NCI-H82 treated with DMSO at 0.1 percent for 48 hours (cell line): ENCODE data around the gene KRTCAP2.

ENCODE experiments used
- DNase-seq: peaks from one replicate; lab custom pipeline; 2025; ENCODE audit not compliant: unreplicated experiment; lab: John Stamatoyannopoulos, UW

Gene KRTCAP2

DNA sequence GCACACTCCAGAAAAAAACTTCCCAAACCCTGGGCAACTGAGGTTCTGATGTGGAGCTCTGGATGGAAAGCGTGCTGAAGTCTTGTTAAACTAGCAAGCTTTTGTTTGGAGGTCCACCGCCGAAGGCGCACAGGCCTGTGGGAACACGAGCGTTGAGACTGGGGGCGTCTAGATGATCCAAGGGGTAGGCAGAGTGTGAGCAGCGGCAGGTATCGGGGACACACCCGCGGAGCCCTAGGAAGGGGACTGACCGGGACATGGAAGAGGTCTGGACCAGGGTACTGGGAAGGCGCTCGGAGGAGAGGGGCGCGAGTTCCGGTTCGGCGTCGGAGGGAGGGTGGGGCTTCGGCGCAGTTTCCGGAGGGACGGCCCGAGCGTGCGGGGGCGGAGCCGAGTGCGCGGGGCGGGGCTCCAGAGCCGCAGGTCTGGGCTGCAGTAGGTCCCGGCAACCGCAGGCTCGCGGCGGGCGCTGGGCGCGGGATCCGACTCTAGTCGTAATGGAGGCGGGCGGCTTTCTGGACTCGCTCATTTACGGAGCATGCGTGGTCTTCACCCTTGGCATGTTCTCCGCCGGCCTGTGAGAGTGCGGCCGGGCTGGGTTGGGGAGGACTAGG lies 37.6 kb downstream of the KRTCAP2 start, which contains the start of gene SLC50A1:
Gene SLC50A1, plus strand, starts transcription at position 438 of the 614 bp plus-strand sequence. Its CDS starts 60 bp downstream, at position 498.
- DNase-seq: peak; percentile 86

DNA sequence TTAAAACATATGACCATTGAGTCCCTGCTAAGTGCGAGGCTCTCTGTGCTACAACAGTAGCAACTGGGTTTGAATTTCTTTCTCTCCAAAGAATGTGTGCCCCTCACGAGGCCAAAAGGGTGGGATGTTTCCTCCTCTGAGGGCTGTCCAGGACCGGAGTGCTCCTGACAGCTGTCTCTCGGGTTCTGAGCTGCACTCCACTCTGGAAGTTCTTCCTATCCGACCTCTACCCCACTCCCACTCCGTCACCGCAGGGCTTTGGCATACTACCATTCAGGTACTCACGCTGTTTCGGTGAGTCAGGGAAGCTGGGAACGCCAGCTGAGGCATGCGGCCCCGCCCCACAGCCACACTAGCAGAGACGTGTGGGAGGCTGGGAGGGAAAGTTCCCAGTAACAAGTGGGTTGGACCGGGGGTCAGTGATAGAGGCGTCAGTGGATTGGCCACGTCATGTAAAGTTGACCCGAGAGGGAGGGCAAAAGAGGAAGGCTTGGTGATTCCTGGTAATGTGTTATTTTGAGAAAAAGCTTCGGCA lies 38.2 kb downstream of the KRTCAP2 start:
- DNase-seq: no peak

DNA sequence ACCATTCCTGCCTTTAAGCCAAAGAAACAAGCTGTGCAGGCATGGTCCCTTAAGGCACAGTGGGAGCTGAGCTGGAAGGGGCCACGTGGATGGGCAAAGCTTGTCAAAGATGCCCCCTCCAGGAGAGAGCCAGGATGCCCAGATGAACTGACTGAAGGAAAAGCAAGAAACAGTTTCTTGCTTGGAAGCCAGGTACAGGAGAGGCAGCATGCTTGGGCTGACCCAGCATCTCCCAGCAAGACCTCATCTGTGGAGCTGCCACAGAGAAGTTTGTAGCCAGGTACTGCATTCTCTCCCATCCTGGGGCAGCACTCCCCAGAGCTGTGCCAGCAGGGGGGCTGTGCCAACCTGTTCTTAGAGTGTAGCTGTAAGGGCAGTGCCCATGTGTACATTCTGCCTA lies 38.8 kb downstream of the KRTCAP2 start:
- DNase-seq: no peak

DNA sequence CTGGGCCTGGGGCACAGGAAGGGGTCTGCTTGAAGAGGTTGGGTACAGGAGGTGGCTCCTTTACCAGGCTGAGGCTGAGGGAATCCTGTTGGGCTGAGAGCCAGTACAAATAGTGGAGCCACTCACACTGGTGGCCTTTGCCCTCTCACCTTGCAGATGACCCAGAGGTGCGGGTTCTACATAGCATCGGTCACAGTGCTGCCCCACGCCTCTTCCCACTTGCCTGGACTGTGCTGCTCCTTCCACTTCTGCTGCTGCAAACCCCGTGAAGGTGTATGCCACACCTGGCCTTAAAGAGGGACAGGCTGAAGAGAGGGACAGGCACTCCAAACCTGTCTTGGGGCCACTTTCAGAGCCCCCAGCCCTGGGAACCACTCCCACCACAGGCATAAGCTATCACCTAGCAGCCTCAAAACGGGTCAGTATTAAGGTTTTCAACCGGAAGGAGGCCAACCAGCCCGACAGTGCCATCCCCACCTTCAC lies 39.3 kb downstream of the KRTCAP2 start:
- no peak for DNase-seq

DNA sequence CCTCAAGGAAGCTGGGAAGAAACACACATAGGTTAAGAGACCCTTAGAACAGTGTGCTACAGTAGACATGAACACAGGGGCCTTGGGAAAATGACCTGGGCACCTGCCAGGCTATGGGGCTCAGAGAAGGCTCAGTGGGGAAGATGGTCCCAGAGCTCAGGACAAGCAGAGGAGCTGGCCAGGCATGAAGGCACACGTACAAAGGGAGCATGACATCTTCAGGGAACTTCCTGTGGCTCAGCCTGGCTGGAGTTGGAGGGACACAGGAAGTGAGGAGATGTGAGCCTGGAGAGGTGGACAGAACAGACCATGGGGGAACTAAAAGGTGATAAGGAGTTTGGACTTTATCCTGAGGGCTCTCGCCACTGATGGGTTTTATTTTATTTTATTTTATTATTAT lies 41.2 kb downstream of the KRTCAP2 start:
- no peak for DNase-seq

DNA sequence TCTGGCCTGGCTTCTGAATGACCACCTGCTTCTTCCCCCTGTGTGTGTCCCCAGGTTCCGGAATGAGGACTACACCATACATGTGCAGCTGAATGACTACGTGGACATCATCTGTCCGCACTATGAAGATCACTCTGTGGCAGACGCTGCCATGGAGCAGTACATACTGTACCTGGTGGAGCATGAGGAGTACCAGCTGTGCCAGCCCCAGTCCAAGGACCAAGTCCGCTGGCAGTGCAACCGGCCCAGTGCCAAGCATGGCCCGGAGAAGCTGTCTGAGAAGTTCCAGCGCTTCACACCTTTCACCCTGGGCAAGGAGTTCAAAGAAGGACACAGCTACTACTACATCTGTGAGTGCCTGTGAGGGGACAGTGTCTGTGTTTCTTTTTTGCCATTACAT lies 41.8 kb downstream of the KRTCAP2 start:
- DNase-seq: no peak

DNA sequence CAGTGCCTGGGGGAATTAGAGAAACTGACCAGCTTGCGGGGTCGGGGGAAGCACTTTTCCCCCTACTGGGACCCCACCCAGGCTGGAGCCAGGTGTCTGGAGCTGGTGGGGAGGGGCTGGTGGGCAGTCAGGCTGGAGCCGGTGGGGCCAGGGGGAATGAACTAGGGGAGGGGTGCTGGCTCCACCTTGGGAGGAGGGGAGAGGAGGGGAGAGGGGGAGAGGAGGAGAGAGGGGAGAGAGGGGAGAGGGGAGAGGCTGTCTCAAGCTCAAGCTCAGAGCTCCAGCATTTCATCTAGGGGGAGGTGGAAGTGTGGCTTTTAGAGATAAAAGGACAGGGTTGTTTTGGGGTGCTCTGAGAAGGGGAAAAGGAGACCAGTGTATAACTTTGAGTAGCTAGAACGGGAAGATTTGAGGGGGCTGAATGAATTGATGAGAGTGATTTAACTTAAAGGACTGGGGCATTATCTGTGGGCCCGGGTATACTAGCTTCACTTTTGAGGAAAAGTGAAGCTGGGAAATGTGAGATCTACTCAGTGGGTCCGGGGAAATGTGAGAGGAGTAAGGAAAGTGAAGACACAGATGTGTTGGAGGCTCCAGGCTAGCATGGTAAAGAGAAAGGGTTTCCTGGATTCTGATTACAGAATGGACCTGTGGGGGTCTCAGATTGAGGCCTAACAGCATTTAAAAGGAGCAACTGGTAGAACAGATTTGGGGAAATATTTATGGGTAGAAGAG lies 42.7 kb downstream of the KRTCAP2 start:
- peak; percentile 41 for DNase-seq

DNA sequence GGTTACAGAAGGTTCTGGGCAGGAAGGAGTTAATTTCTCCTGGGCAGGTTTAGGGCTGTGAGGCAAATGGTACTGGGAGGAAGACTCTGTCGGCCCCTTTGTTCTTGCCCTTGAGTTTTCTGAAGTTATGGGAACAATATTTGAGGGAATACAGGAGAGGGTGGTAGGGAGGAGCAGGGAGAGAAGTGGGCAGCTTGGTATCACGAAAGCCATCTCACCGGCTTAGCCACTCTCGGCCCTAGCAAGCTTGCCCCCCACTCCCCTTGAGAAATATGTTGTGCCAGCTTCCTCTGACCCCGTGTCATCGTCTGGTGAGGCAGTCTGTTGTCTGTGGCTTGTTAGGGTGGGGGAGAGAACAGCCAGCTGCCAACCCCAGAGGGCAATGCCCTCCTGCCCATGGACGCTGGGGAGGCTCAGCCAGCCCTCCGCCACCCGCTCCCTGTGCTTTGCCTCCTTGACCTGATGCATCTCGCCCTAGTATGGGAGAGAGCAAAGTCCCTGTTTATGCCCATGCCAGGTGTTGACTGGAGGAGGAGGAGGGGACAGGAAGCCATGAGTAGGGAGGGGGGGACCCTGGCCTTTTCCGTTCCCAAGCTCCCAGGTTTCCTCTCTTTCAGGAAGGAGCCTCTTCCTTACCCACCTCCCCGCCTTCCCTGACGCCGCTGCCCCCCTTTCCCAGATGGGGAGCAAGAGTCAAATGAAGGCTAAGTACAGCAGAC lies 44.2 kb downstream of the KRTCAP2 start:
- DNase-seq: no peak

DNA sequence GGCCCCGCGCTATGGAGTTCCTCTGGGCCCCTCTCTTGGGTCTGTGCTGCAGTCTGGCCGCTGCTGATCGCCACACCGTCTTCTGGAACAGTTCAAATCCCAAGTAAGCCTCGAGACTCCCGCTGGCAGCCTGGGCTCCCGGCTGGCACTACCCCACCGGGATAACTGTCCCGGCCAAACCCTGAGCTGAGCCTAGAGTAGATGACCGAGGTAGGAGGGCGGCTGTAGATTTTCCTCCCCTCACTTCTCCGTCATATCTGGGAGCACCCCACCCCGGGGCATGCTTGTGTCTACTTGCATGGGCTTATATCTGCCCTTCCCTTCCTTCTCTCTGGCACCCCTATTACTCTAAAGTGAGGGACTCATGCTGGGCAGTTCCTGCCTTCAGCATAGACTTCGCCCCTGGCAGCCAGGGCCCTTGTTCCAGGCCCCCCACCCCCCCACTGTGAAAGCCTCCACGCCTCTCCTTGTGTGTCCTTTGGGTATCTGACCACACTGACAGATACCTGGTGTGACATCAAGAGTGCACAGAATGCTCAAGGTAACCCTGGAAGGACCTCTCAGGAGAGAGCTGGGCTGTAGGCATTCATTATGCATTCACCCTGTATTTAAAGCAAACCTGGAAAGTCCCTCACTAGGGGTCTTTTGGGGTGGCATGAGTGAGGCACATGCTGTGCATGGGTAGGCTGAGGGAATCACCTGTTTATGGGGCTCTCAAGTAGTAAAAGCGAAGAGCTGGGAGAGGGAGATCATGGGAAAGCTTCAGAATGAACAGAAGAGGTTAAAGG lies 44.9 kb downstream of the KRTCAP2 start:
- no peak for DNase-seq

DNA sequence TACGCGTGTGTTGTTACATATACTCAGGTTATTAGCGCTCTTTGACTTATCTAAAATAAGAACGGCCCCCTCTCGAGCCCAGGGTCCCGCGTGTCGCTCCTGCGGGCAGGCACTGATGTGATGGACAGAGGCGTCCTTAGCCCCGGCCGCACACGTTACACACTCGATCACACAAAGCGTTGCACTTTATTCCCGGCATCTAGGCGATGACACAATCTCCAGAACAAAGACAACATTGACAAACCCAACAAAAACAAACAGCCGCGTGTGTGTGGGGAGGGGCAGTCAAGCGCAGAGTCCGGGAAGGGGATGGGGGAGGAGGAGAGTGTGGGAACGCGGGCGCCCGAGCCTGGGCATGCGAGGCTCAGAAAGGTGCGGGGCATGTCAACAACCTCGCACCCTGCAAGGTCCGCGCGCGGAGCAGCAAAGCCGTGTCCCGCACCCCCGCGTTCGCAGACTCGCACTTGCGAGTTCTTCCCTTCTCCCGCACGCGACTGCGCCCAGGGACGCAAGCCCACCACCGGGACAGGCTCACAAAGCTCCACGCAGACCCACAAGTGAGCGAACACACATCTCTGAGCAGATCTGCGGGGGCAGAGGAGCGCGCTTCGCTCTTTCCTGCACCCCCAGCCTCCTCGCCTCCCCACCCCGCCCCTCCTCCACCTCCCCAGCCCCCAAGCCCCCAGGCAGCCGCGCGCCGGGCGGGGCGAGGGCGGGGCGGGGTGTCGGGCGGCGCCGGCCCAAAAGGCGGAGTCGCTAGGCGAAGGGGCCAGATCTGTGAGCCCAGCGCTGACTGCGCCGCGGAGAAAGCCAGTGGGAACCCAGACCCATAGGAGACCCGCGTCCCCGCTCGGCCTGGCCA lies 45.8 kb downstream of the KRTCAP2 start, which contains the start of gene EFNA1:
Gene EFNA1, plus strand, starts transcription at position 772 of the 862 bp plus-strand sequence. CDS start 102 bp downstream, outside the sequence.
- peak; percentile 52 for DNase-seq

DNA sequence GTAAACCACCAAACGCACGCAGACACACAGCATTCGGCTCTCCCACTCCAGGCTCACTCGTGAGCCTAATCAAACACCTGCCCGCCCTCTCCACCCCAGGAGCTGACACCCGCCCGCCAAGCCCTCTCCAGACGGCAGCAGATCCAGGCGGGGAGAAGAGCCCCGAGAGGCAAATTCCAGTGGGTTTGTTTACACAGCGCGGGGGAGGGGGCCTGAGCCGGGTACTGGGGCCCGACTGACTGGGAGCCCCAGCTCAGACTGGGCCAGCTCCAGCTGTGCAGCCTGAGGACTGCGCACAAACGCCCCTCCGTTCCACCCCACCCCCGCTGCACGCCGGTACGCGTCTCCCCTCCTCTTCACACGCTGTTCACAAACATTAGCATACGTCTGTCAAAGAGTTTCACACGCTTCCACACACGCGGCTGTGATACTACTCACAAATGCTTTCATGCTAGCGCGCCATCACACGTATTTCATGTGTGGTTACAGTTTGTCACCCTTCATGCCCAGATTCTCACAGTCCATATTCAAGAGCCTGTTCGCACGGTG lies 46.5 kb downstream of the KRTCAP2 start:
- DNase-seq: peak; percentile 34

DNA sequence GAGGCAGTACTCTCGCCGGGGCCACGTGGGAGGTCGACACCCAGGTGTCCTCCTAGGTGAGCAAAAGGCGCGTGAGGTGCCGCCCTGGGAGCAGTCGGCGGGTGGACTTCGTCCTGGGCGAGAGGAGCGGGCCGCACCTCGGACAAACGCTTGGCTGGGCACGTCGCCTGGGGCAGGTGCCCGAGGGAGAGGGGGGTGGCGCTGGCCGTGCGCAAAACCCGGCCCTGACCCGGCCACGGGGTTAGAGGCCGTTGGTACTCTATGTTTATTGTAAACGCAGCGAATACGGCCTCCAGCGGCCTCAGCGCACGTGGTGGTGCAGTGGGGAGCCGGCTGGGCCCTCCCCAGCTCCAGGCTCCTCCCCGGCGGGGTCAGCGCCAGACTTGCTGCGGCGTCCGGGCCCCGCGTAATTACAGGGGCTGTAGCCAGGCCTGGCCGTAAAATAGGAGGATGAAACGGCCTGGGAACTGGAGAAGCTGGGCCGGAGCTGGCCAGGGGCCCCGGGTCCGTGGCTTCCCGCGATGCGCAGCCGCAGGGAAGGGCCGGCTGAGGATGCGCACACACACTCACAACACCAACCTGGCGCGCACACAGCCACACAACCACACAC lies 47.1 kb downstream of the KRTCAP2 start:
- no peak for DNase-seq

DNA sequence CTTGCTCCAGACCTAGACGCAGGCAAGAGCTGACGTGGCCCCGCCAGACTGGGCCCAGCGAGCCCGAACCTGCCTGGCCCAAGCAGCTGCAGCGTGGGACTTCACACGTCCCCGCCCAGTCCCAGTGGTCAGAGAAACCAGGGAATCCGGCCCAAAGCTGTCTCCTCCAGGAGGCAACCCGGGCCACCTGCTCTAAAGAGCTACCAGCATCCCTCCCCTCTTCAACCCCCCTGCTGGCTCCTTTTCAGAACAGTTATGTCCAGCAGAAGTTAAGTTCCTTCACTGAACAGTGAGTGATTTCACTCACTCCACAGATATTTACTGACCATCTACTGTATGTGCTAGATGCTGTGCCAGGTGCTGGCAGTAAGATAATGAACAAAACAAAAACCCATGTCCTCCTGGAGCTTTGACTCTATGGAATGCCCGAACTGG lies 47.6 kb downstream of the KRTCAP2 start:
- no peak for DNase-seq

DNA sequence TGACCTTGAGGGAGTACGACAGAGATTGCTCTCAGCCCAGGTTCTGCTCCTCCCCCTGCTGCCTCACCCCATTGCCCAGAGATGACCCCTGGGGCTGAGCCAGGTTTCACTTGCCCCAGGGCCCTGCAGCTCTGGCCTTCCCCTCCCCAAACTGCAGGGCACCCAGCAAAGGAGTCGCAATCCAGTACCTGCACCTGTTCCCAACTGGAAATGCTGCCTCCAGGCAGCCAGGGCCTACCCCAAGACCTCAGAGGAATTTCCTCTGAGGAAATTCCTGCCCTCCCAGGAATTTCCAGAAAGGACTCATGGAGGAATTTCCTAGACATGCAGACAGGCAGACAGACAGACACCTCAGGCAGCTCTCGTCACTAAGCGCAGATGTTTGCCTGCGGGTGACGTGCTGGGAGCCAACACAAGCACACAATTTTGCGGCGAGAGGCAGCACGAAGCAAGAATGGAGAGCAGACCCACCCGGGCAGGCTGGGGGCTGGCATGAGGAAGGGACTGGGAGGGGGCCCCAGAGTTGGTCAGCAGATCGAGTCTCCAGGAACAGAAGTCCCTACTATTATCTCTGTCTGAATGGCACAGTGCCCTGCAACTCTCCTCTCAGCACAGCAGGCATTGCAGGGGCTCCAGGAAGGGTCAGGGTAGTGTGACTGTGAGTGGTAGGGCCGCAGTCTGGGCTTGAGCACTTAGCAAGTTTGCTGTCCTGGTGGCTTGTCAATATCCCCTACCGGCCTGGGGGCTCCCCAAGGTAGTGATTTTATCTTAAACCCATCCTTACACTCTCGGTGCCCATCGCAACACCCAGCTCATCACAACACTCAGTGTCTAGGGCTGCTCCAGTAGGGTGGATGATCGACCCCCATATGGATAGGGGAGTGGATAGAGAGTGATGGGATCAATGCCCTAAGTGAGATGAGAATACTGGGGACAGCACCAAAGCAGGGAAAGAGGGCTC lies 48.3 kb downstream of the KRTCAP2 start:
- no peak for DNase-seq

DNA sequence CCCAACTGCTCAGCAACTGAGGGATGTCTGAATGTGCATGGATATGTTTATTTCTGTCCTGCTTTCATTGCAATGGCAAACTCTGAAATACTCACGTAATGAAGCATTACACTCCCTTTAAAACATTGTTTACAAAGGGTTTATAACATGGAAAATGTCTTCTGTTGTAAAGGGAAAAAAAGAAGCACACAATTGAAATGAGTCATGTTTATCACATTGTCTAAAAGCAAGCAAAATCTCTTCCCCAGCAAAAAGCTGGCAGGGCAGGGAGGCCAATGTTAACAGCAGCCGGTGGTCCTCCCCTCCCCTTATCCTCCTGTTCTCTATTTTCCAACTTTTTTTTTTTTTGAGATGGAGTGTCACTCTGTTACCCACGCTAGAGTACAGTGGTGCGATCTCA lies 49.3 kb downstream of the KRTCAP2 start:
- DNase-seq: no peak

DNA sequence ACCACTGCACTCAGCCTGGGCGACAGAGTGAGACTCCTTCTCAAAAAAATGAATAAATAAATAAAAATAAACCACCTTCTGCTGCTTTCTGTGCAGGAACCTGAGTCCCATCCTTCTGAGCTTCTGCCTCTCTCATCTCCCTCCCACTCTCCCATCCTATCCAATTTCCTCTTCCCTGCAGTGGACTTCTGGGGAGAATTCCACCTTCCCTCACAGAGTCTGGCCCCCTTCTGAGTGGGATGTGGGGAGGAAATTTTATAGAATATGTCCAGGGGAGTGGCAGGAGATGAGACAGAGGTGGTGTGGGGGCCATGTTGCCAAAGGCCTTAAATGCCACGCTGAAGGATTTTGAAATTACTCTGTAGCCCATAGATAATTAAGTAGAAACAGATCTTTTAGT lies 50.8 kb downstream of the KRTCAP2 start:
- DNase-seq: no peak

DNA sequence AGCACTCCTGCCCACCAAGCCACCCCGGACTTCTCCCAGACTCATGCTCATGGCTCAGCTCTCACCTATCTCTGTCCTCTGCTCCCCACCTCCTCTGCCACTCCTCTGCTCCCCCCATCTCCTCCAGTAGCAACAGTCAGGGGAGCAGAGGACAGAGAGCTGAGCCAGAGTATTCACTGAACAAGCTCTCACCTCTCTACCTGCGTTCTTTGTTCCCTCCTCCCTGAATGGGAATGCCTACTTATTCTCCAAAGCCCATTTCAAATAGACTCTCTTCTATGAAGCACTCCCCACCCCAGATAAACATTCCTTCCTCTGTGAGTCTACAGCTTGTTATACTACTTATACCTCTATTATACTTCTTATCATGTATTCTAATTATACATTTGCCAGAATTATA lies 51.9 kb downstream of the KRTCAP2 start:
- no peak for DNase-seq

DNA sequence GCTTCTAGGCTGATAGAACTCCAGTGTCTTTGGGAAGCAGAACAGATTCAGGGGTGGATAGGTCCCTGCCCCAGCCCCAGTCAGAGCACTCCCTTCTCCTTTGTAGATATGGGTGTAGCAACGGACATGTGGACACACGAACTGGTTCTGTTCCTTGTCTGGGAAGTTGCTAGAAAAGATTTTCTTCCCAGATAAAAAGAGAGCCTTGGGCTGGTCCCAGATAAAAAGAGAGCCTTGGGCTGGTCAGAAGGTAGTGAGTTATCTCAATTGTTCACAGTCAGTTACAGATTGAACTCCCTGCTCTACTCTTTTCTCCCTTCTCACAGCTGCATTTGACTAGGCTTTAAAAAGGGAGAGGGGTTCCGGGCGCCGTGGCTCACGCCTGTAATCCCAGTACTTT lies 52.9 kb downstream of the KRTCAP2 start:
- DNase-seq: no peak
